GM23338 (cell line): ENCODE measurements around the gene KLK1. TPM values are rescaled to one million over a fixed set of nuclear protein-coding genes. Genes with fewer than 3 reads are reported as not detected.

Experiments
- ATAC-seq: fragments of 200-7000 bp; cut with Tn5 transposase; 3 replicates; pipeline ENCODE4 v1.9.1; 2020
- DNase-seq: peaks from one replicate; pipeline ENCODE4 v3.0.0-alpha.2; 2015; ENCODE audit warnings: low spot score
- H2AFZ ChIP-seq: fragments of 200-600 bp; sonication (generic); 2 replicates; pipeline ENCODE4 v1.8.0; 2016; ENCODE audit warnings: antibody characterized with exemption, mild to moderate bottlenecking, moderate library complexity
- H3F3A ChIP-seq: fragments of 200-600 bp; sonication (generic); replicated peaks from 2 replicates; pipeline ENCODE4 v1.8.0; 2017; ENCODE audit warnings: antibody characterized with exemption, mixed run types, low read depth
- H3K27ac ChIP-seq: fragments of 200-600 bp; sonication (generic); 2 replicates; pipeline ENCODE4 v1.6.1; 2016; ENCODE audit warnings: low read depth
- H3K27me3 ChIP-seq: fragments of 200-600 bp; sonication (generic); 2 replicates; pipeline ENCODE4 v1.8.0; 2016; ENCODE audit warnings: mild to moderate bottlenecking, mixed run types, moderate library complexity; ENCODE audit not compliant: insufficient read depth
- H3K36me3 ChIP-seq: fragments of 200-600 bp; sonication (generic); 2 replicates; pipeline ENCODE4 v1.8.0; 2016; ENCODE audit warnings: mild to moderate bottlenecking; ENCODE audit not compliant: insufficient read depth
- H3K4me1 ChIP-seq: fragments of 200-600 bp; sonication (generic); 2 replicates; pipeline ENCODE4 v1.8.0; 2016; ENCODE audit warnings: mild to moderate bottlenecking, moderate library complexity; ENCODE audit not compliant: insufficient read depth
- H3K4me2 ChIP-seq: fragments of 200-600 bp; sonication (generic); 2 replicates; pipeline ENCODE4 v1.7.1; 2017; ENCODE audit warnings: mixed run types
- H3K4me3 ChIP-seq: fragments of 200-600 bp; sonication (generic); 2 replicates; pipeline ENCODE4 v1.6.1; 2016; ENCODE audit warnings: mixed run types
- H3K79me2 ChIP-seq: fragments of 200-600 bp; sonication (generic); replicated peaks from 2 replicates; pipeline ENCODE4 v1.8.0; 2017; ENCODE audit warnings: mild to moderate bottlenecking; ENCODE audit not compliant: insufficient read depth
- H3K9me2 ChIP-seq: fragments of 200-600 bp; sonication (generic); 2 replicates; pipeline ENCODE4 v1.8.0; 2017; ENCODE audit not compliant: insufficient read depth
- H4K20me1 ChIP-seq: fragments of 200-600 bp; sonication (generic); replicated peaks from 2 replicates; pipeline ENCODE4 v1.8.0; 2017; ENCODE audit warnings: mild to moderate bottlenecking; ENCODE audit not compliant: insufficient read depth
- H3K27ac Mint-ChIP-seq: 2 replicates; pipeline ENCODE4 v1.8.0; 2020; ENCODE audit warnings: inconsistent platforms, mild to moderate bottlenecking, moderate library complexity, mixed read lengths
- H3K27me3 Mint-ChIP-seq: 3 replicates; pipeline ENCODE4 v1.8.0; 2022; ENCODE audit warnings: low read depth, mild to moderate bottlenecking, moderate library complexity, mixed read lengths, inconsistent platforms; ENCODE audit not compliant: insufficient read depth, poor library complexity
- H3K36me3 Mint-ChIP-seq: 3 replicates; pipeline ENCODE4 v1.8.0; 2021; ENCODE audit warnings: low read depth, mild to moderate bottlenecking, inconsistent platforms, moderate library complexity, mixed read lengths
- H3K4me1 Mint-ChIP-seq: 3 replicates; pipeline ENCODE4 v1.8.0; 2020; ENCODE audit warnings: mild to moderate bottlenecking, inconsistent platforms, mixed read lengths
- H3K4me3 Mint-ChIP-seq: 3 replicates; pipeline ENCODE4 v1.8.0; 2021; ENCODE audit warnings: moderate library complexity, mild to moderate bottlenecking, inconsistent platforms, mixed read lengths
- H3K9me3 Mint-ChIP-seq: 3 replicates; pipeline ENCODE4 v1.8.0; 2020; ENCODE audit warnings: moderate library complexity, mild to moderate bottlenecking, inconsistent platforms, mixed read lengths
- CREB1 ChIP-seq: fragments of 250-450 bp; sonication (Bioruptor Pico); IDR thresholded peaks from 2 replicates; pipeline ENCODE4 v1.5.0; 2020; ENCODE audit warnings: low read depth, mild to moderate bottlenecking, moderate library complexity
- ETS1 ChIP-seq: IDR thresholded peaks from 2 replicates; pipeline ENCODE4 v1.6.1; 2016; ENCODE audit warnings: antibody characterized with exemption
- EZH2phosphoT487 ChIP-seq: fragments of 200-600 bp; sonication (generic); IDR thresholded peaks from one replicate; pipeline ENCODE4 v1.8.1; 2018; ENCODE audit warnings: antibody characterized with exemption; ENCODE audit not compliant: unreplicated experiment
- REST ChIP-seq: IDR thresholded peaks from one replicate; pipeline ENCODE4 v1.6.1; 2018; ENCODE audit warnings: antibody characterized with exemption; ENCODE audit not compliant: unreplicated experiment
- STAT1 ChIP-seq: IDR thresholded peaks from one replicate; pipeline ENCODE4 v1.6.1; 2016; ENCODE audit warnings: antibody characterized with exemption; ENCODE audit not compliant: unreplicated experiment
- long read RNA-seq: library from polyadenylated mRNA; unstranded; transcript quantifications from one replicate; pipeline ENCODE4 v2.0.0, GENCODE V29; 2020; ENCODE audit not compliant: unreplicated experiment
- polyA plus RNA-seq: library from polyadenylated mRNA; unstranded; fragments of >200 nt; fragmentation: Nextera tagmentation; extraction: Ambion mirVana; gene quantifications from 2 replicates; pipeline ENCODE4 v1.2.1, GENCODE V29; 2016
- total RNA-seq: library from RNA; depleted of rRNA; stranded (reverse); fragments of >200 nt; shearing (Covaris generic); gene quantifications from 2 replicates; pipeline ENCODE4 v1.2.3, GENCODE V29; 2014; rRNA removed
- TF ChIP-seq, protein P1 (sequence below): fragments of 250-450 bp; sonication (Bioruptor Pico); IDR thresholded peaks from 2 replicates; pipeline ENCODE4 v1.5.0; 2020; ENCODE audit warnings: mild to moderate bottlenecking, moderate library complexity
- TF ChIP-seq, protein P2 (sequence below), 2 experiments: fragments of 200-600 bp in 1 of 2; sonication (generic) in 1 of 2; conservative IDR thresholded peaks; 2 replicates each; pipeline versions ENCODE4 v1.5.1 to v1.6.1; 2016 to 2017; ENCODE audit warnings: antibody characterized with exemption in 2 of 2, low read depth in 2 of 2, mild to moderate bottlenecking in 2 of 2, moderate library complexity in 1 of 2

The KLK1 gene
- total RNA-seq (0.31 TPM in 1 of 2 replicates, not detected in the other), polyA plus RNA-seq (2.4 and 3.0 TPM in 2 replicates)
- long read RNA-seq, result 0 reads

- TF ChIP-seq CREB1 (CRISPR knock-in tag) (no peak), STAT1 (no peak), ETS1 (no peak)
- peaks cover 3% of the 10 kb centered on the region; the same call in 1 of the 3 replicates for H3K36me3 Mint-ChIP-seq
- peaks cover 32% of the 10 kb centered on the region for H3K27me3 Mint-ChIP-seq
- Histone ChIP-seq H3K4me1 (peaks cover 18% of the 10 kb centered on the region), H3K79me2 (no peaks in the 10 kb centered on the region), H3K36me3 (no peaks in the 10 kb centered on the region), H3K9me2 (no peaks in the 10 kb centered on the region), H3K4me3 (no peak within 1 kb of the TSS), H3K27ac (no peak within 1 kb of the TSS), H3F3A (no peaks in the 10 kb centered on the region), H4K20me1 (no peaks in the 10 kb centered on the region), H3K27me3 (peaks cover 43% of the 10 kb centered on the region), H2AFZ (no peak within 1 kb of the TSS), H3K4me2 (no peak within 1 kb of the TSS)
- H3K9me3 Mint-ChIP-seq, result peaks cover 10% of the 10 kb centered on the region; the same call in 1 of the 3 replicates
- no peak for DNase-seq
- H3K4me1 Mint-ChIP-seq, result peaks cover 25% of the 10 kb centered on the region
- no peak within 1 kb of the TSS; the same call in 2 of the 3 replicates for H3K4me3 Mint-ChIP-seq
- no peak for ATAC-seq
- H3K27ac Mint-ChIP-seq, result no peak within 1 kb of the TSS
Measured at GRCh38 chr19:50823389-50824042, at the start of gene KLK1. TSS of gene KLK1 (minus strand) at chr19:50823787. CDS start at chr19:50823748, 39 bp downstream.

DNA sequence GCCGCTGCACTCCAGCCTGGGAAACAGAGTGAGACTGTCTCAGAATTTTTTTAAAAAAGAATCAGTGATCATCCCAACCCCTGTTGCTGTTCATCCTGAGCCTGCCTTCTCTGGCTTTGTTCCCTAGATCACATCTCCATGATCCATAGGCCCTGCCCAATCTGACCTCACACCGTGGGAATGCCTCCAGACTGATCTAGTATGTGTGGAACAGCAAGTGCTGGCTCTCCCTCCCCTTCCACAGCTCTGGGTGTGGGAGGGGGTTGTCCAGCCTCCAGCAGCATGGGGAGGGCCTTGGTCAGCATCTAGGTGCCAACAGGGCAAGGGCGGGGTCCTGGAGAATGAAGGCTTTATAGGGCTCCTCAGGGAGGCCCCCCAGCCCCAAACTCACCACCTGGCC is 49.5 kb upstream of the KLK1 start, which contains the start of gene KLK2:
Gene KLK2, plus strand, starts transcription at position 384 of the 400 bp plus-strand sequence. CDS start 35 bp downstream, outside the sequence.
- DNase-seq (no peak), ATAC-seq (no peak)
- H3K27ac Mint-ChIP-seq, result no peak within 1 kb of the TSS
- Histone ChIP-seq H3K27me3 (0 out of 2 replicates have a peak, but pooled peaks cover 6% of the 10 kb centered on the region), H3K27ac (no peak within 1 kb of the TSS), H4K20me1 (no peaks in the 10 kb centered on the region), H3K4me1 (peaks cover 9% of the 10 kb centered on the region; the same call in 1 of the 2 replicates), H3F3A (no peaks in the 10 kb centered on the region), H3K4me3 (no peak within 1 kb of the TSS), H3K79me2 (no peaks in the 10 kb centered on the region), H2AFZ (no peak within 1 kb of the TSS), H3K4me2 (no peak within 1 kb of the TSS), H3K9me2 (peaks cover 1% of the 10 kb centered on the region; the same call in 1 of the 2 replicates), H3K36me3 (no peaks in the 10 kb centered on the region)
- H3K9me3 Mint-ChIP-seq, result peaks cover 36% of the 10 kb centered on the region
- H3K4me1 Mint-ChIP-seq, result no peaks in the 10 kb centered on the region
- peaks cover 12% of the 10 kb centered on the region for H3K36me3 Mint-ChIP-seq
- no peak within 1 kb of the TSS for H3K4me3 Mint-ChIP-seq
- H3K27me3 Mint-ChIP-seq, result peaks cover 1% of the 10 kb centered on the region
- TF ChIP-seq, protein P1, sequence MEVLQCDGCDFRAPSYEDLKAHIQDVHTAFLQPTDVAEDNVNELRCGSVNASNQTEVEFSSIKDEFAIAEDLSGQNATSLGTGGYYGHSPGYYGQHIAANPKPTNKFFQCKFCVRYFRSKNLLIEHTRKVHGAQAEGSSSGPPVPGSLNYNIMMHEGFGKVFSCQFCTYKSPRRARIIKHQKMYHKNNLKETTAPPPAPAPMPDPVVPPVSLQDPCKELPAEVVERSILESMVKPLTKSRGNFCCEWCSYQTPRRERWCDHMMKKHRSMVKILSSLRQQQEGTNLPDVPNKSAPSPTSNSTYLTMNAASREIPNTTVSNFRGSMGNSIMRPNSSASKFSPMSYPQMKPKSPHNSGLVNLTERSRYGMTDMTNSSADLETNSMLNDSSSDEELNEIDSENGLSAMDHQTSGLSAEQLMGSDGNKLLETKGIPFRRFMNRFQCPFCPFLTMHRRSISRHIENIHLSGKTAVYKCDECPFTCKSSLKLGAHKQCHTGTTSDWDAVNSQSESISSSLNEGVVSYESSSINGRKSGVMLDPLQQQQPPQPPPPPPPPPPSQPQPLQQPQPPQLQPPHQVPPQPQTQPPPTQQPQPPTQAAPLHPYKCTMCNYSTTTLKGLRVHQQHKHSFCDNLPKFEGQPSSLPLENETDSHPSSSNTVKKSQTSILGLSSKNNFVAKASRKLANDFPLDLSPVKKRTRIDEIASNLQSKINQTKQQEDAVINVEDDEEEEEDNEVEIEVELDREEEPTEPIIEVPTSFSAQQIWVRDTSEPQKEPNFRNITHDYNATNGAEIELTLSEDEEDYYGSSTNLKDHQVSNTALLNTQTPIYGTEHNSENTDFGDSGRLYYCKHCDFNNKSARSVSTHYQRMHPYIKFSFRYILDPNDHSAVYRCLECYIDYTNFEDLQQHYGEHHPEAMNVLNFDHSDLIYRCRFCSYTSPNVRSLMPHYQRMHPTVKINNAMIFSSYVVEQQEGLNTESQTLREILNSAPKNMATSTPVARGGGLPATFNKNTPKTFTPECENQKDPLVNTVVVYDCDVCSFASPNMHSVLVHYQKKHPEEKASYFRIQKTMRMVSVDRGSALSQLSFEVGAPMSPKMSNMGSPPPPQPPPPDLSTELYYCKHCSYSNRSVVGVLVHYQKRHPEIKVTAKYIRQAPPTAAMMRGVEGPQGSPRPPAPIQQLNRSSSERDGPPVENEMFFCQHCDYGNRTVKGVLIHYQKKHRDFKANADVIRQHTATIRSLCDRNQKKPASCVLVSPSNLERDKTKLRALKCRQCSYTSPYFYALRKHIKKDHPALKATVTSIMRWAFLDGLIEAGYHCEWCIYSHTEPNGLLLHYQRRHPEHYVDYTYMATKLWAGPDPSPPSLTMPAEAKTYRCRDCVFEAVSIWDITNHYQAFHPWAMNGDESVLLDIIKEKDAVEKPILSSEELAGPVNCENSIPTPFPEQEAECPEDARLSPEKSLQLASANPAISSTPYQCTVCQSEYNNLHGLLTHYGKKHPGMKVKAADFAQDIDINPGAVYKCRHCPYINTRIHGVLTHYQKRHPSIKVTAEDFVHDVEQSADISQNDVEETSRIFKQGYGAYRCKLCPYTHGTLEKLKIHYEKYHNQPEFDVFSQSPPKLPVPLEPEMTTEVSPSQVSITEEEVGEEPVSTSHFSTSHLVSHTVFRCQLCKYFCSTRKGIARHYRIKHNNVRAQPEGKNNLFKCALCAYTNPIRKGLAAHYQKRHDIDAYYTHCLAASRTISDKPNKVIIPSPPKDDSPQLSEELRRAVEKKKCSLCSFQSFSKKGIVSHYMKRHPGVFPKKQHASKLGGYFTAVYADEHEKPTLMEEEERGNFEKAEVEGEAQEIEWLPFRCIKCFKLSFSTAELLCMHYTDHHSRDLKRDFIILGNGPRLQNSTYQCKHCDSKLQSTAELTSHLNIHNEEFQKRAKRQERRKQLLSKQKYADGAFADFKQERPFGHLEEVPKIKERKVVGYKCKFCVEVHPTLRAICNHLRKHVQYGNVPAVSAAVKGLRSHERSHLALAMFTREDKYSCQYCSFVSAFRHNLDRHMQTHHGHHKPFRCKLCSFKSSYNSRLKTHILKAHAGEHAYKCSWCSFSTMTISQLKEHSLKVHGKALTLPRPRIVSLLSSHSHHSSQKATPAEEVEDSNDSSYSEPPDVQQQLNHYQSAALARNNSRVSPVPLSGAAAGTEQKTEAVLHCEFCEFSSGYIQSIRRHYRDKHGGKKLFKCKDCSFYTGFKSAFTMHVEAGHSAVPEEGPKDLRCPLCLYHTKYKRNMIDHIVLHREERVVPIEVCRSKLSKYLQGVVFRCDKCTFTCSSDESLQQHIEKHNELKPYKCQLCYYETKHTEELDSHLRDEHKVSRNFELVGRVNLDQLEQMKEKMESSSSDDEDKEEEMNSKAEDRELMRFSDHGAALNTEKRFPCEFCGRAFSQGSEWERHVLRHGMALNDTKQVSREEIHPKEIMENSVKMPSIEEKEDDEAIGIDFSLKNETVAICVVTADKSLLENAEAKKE (CRISPR knock-in tag), result no peak
- TF ChIP-seq, protein P2, sequence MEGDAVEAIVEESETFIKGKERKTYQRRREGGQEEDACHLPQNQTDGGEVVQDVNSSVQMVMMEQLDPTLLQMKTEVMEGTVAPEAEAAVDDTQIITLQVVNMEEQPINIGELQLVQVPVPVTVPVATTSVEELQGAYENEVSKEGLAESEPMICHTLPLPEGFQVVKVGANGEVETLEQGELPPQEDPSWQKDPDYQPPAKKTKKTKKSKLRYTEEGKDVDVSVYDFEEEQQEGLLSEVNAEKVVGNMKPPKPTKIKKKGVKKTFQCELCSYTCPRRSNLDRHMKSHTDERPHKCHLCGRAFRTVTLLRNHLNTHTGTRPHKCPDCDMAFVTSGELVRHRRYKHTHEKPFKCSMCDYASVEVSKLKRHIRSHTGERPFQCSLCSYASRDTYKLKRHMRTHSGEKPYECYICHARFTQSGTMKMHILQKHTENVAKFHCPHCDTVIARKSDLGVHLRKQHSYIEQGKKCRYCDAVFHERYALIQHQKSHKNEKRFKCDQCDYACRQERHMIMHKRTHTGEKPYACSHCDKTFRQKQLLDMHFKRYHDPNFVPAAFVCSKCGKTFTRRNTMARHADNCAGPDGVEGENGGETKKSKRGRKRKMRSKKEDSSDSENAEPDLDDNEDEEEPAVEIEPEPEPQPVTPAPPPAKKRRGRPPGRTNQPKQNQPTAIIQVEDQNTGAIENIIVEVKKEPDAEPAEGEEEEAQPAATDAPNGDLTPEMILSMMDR (conservative IDR thresholded peaks at IDR 0.05; ENCODE audit: low read depth in 2 of 2), result no peak
- no peak for TF ChIP-seq STAT1
- no peak for TF ChIP-seq CREB1 (CRISPR knock-in tag)
- no peak for TF ChIP-seq REST
- no peak for TF ChIP-seq EZH2phosphoT487
